Upper lobe of left lung (tissue), 4 donors: ENCODE measurements around the gene POLE4.

Source experiments
- CTCF ChIP-seq, 6 experiments: fragments of 450-650 bp in 4 of 6; fragments of 200-600 bp in 2 of 6; sonication (generic) in 2 of 6; IDR thresholded peaks; one replicate each; pipeline ENCODE4 v1.5.1; 2016 to 2019; ENCODE audit warnings: antibody characterized with exemption in 6 of 6
- EP300 ChIP-seq, 4 donors: sonication (generic); formaldehyde crosslinking; IDR thresholded peaks; one replicate each; pipeline ENCODE4 v1.5.1; 2017; ENCODE audit warnings: antibody characterized with exemption in 4 of 4, control low read depth in 2 of 4
- POLR2AphosphoS5 ChIP-seq, 2 donors: sonication (generic); formaldehyde crosslinking; IDR thresholded peaks; one replicate each; pipeline ENCODE4 v1.5.1; 2017; ENCODE audit warnings: antibody characterized with exemption in 2 of 2

- TF ChIP-seq CTCF (IDR thresholded peaks at IDR 0.05) (no peak), EP300 (IDR thresholded peaks at IDR 0.05) (no peak), POLR2AphosphoS5 (IDR thresholded peaks at IDR 0.05) (no peak)
These were observed 24.1 kb downstream of the POLE4 start for GRCh38 chr2:74982577-74982976.
